ENCODE measurements around the gene GSN. TPM values are rescaled to one million over a fixed set of nuclear protein-coding genes. Genes with fewer than 3 reads are reported as not detected.

Gene GSN
- total and polyA plus RNA-seq, 2 of the 13 experiments (the other 11 are each of a cell fraction or from before 2014, with no cell fraction given): 294 to 307 TPM

DNA sequence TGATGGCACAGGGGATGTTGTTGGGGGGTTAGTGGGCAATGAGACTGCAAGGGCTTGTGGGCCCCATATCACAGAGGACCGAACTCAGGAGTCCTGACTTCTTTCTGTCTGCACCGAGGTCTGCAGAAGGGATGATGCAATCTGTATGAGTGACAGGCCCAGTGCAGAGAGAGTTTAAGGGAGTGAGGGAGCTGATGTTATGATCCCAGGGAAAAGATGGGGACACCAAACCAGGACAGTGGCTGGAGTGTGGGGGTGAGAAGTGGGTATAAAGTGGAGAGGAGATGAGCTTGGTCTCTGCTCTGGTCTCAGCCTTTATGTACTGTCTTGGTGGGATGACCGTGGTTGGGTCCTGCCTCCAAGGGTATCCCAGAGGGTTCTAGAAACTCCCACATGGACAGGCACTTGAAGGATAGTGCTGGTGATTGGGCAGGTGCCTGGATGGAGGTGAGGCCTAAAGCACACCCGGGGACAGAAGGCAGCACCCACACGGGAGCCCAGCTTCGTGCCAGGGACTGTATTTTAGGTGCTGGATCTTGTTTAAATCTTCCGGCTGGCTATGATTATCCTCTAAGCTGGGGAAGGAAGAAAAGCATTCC, 21.9 kb downstream of the GSN start (continued):
- TF ChIP-seq, protein P1, sequence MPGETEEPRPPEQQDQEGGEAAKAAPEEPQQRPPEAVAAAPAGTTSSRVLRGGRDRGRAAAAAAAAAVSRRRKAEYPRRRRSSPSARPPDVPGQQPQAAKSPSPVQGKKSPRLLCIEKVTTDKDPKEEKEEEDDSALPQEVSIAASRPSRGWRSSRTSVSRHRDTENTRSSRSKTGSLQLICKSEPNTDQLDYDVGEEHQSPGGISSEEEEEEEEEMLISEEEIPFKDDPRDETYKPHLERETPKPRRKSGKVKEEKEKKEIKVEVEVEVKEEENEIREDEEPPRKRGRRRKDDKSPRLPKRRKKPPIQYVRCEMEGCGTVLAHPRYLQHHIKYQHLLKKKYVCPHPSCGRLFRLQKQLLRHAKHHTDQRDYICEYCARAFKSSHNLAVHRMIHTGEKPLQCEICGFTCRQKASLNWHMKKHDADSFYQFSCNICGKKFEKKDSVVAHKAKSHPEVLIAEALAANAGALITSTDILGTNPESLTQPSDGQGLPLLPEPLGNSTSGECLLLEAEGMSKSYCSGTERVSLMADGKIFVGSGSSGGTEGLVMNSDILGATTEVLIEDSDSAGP (CRISPR knock-in tag; IDR thresholded peaks at IDR 0.05; ENCODE audit: borderline replicate concordance): 0 out of 2 replicates have a peak, but pooled peaks have one; percentile 31
- TF ChIP-seq PRMT3 (CRISPR knock-in tag; IDR thresholded peaks at IDR 0.05; ENCODE audit: borderline replicate concordance, low read depth) (no peak), CBFB (CRISPR knock-in tag; IDR thresholded peaks at IDR 0.05) (no peak), SPEN (CRISPR knock-in tag; IDR thresholded peaks at IDR 0.05; ENCODE audit: low read depth) (peak; percentile 1; the same call in 1 of the 2 replicates), KLF16 (CRISPR knock-in tag; IDR thresholded peaks at IDR 0.05) (no peak), ATF7 (IDR thresholded peaks at IDR 0.05) (peak; percentile 76), ATF7 (CRISPR knock-in tag; IDR thresholded peaks at IDR 0.05) (peak; percentile 53; the same call in 1 of the 2 replicates), ZNF569 (CRISPR knock-in tag; IDR thresholded peaks at IDR 0.05; ENCODE audit: borderline replicate concordance) (no peak), NAIF1 (CRISPR knock-in tag; IDR thresholded peaks at IDR 0.05; ENCODE audit: borderline replicate concordance) (no peak), MTF2 (CRISPR knock-in tag; IDR thresholded peaks at IDR 0.05; ENCODE audit: borderline replicate concordance) (no peak), ZMYM4 (CRISPR knock-in tag; IDR thresholded peaks at IDR 0.05) (no peak), KDM3A (CRISPR knock-in tag; IDR thresholded peaks at IDR 0.05; ENCODE audit: low read depth) (no peak), KDM2A (CRISPR knock-in tag; IDR thresholded peaks at IDR 0.05; ENCODE audit: borderline replicate concordance, low read depth) (no peak), ZMYM3 (CRISPR knock-in tag; IDR thresholded peaks at IDR 0.05) (no peak; the same call in 1 of the 2 replicates), ZFP37 (CRISPR knock-in tag; IDR thresholded peaks at IDR 0.05; ENCODE audit: borderline replicate concordance) (no peak), FOXC1 (CRISPR knock-in tag; IDR thresholded peaks at IDR 0.05; ENCODE audit: borderline replicate concordance) (peak; percentile 47; the same call in 1 of the 2 replicates), ZFY (CRISPR knock-in tag; IDR thresholded peaks at IDR 0.05) (peak; percentile 10; the same call in 1 of the 2 replicates), ONECUT2 (CRISPR knock-in tag; IDR thresholded peaks at IDR 0.05) (no peak)
- TF ChIP-seq, protein P2, sequence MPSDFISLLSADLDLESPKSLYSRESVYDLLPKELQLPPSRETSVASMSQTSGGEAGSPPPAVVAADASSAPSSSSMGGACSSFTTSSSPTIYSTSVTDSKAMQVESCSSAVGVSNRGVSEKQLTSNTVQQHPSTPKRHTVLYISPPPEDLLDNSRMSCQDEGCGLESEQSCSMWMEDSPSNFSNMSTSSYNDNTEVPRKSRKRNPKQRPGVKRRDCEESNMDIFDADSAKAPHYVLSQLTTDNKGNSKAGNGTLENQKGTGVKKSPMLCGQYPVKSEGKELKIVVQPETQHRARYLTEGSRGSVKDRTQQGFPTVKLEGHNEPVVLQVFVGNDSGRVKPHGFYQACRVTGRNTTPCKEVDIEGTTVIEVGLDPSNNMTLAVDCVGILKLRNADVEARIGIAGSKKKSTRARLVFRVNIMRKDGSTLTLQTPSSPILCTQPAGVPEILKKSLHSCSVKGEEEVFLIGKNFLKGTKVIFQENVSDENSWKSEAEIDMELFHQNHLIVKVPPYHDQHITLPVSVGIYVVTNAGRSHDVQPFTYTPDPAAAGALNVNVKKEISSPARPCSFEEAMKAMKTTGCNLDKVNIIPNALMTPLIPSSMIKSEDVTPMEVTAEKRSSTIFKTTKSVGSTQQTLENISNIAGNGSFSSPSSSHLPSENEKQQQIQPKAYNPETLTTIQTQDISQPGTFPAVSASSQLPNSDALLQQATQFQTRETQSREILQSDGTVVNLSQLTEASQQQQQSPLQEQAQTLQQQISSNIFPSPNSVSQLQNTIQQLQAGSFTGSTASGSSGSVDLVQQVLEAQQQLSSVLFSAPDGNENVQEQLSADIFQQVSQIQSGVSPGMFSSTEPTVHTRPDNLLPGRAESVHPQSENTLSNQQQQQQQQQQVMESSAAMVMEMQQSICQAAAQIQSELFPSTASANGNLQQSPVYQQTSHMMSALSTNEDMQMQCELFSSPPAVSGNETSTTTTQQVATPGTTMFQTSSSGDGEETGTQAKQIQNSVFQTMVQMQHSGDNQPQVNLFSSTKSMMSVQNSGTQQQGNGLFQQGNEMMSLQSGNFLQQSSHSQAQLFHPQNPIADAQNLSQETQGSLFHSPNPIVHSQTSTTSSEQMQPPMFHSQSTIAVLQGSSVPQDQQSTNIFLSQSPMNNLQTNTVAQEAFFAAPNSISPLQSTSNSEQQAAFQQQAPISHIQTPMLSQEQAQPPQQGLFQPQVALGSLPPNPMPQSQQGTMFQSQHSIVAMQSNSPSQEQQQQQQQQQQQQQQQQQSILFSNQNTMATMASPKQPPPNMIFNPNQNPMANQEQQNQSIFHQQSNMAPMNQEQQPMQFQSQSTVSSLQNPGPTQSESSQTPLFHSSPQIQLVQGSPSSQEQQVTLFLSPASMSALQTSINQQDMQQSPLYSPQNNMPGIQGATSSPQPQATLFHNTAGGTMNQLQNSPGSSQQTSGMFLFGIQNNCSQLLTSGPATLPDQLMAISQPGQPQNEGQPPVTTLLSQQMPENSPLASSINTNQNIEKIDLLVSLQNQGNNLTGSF (CRISPR knock-in tag; IDR thresholded peaks at IDR 0.05): no peak
- TF ChIP-seq, protein P3, sequence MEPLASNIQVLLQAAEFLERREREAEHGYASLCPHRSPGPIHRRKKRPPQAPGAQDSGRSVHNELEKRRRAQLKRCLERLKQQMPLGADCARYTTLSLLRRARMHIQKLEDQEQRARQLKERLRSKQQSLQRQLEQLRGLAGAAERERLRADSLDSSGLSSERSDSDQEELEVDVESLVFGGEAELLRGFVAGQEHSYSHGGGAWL (CRISPR knock-in tag; IDR thresholded peaks at IDR 0.05): no peak
- TF ChIP-seq, protein P4, sequence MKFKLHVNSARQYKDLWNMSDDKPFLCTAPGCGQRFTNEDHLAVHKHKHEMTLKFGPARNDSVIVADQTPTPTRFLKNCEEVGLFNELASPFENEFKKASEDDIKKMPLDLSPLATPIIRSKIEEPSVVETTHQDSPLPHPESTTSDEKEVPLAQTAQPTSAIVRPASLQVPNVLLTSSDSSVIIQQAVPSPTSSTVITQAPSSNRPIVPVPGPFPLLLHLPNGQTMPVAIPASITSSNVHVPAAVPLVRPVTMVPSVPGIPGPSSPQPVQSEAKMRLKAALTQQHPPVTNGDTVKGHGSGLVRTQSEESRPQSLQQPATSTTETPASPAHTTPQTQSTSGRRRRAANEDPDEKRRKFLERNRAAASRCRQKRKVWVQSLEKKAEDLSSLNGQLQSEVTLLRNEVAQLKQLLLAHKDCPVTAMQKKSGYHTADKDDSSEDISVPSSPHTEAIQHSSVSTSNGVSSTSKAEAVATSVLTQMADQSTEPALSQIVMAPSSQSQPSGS (CRISPR knock-in tag; IDR thresholded peaks at IDR 0.05): 0 out of 2 replicates have a peak, but pooled peaks have one; percentile 26

Measured in HepG2 (cell line).